ENCODE measurements around the gene PRR5. TPM values are rescaled to one million over a fixed set of nuclear protein-coding genes. Genes with fewer than 3 reads are reported as not detected.

The PRR5 gene
- total RNA-seq, 2 experiments from 2014 or later, result 29.0 to 31.6 TPM

DNA sequence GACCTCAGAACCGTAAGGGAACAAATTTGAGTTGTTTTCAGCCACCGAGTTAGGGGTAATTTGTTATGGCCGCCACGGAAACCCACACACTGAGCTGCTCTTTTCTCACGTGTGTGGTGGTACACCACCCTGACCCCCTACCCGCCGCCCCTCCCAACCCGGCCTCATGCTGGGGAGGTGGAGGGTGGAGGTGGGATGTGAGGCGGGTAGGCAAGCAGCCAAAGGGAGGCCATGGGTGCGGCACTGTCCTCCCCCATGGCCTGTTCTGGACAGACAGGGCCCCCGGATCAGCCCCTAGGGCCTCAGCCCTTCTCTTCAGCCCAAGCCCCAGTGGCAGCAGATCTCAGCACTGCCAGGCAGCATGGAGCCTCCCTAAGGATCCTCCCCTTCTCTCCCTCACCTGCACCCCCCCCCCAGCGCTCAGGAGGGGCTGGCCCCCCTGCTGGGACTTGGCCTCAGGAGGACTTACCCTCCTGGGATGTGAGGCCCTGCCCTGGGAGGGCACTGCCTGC is 7.9 kb downstream of the PRR5 start:
- DNase-seq (peak in 3 of 14 experiments; percentile 31 to 70 (median 54)), ATAC-seq (ENCODE audit: poor library complexity) (peak; percentile 31)
- H3K4me1 ChIP-seq (ENCODE audit: insufficient read depth, low read length), result peaks cover 55% of the 10 kb centered on the region
- H3K9me3 Mint-ChIP-seq, result no peaks in the 10 kb centered on the region
- ChIA-PET CTCF (interaction anchor here (2.1 kb wide), 1 partner anchor 25 kb away, joined by 5 read pairs; no protein-coding TSS in a partner anchor), POLR2A (no interaction called here)
- H3K4me3 Mint-ChIP-seq, result no peak overlapping the region
- intact Hi-C loops (cut with DNase I, micrococcal nuclease), result loop anchor here in 1 of 2 experiments (10.0 kb wide), 1 partner anchor 455 kb away; the partner anchor contains the start of gene NUP50
- H3K27ac Mint-ChIP-seq, result peak overlapping the region; percentile 27
- H3K9me3 ChIP-seq (ENCODE audit: control insufficient read depth in 1 of 2, insufficient read depth in 1 of 2, low read length in 2 of 2), result no peaks in the 10 kb centered on the region
- no peak for TF ChIP-seq CTCF (IDR thresholded peaks at IDR 0.05)
- H3K27me3 Mint-ChIP-seq, result no peaks in the 10 kb centered on the region
- H3K27me3 ChIP-seq (ENCODE audit: control insufficient read depth in 1 of 2, insufficient read depth in 2 of 2, low read length in 2 of 2), result no peaks in the 10 kb centered on the region
- peaks cover 2% of the 10 kb centered on the region for H3K36me3 ChIP-seq (ENCODE audit: insufficient read depth, low read length)
- H3K27ac ChIP-seq (ENCODE audit: low read depth in 1 of 2, low read length in 2 of 2), result no peak overlapping the region
- H3K4me1 Mint-ChIP-seq (ENCODE audit: low read depth), result peaks cover 16% of the 10 kb centered on the region
- peaks cover 5% of the 10 kb centered on the region for H3K36me3 Mint-ChIP-seq (ENCODE audit: low read depth)
- peak overlapping the region; percentile 20 for H3K4me3 ChIP-seq (ENCODE audit: low read length)

GRCh38 chr22:44710474-44711240 is 8.7 kb downstream of the PRR5 start:
- POLR2A ChIA-PET, result interaction anchor here (0.6 kb wide), 1 partner anchor 192 kb away, joined by 3 read pairs; no protein-coding TSS in a partner anchor
- CTCF ChIA-PET, result interaction anchor here (2.1 kb wide), 1 partner anchor 26 kb away, joined by 5 read pairs; no protein-coding TSS in a partner anchor
- no peak for TF ChIP-seq CTCF (IDR thresholded peaks at IDR 0.05)
- Mint-ChIP-seq H3K4me1 (ENCODE audit: low read depth) (peaks cover 13% of the 10 kb centered on the region), H3K27ac (peak overlapping the region; percentile 55), H3K4me3 (peak overlapping the region; percentile 38), H3K9me3 (no peaks in the 10 kb centered on the region), H3K36me3 (ENCODE audit: low read depth) (peaks cover 5% of the 10 kb centered on the region), H3K27me3 (no peaks in the 10 kb centered on the region)
- Histone ChIP-seq H3K9me3 (ENCODE audit: control insufficient read depth in 1 of 2, insufficient read depth in 1 of 2, low read length in 2 of 2) (no peaks in the 10 kb centered on the region), H3K36me3 (ENCODE audit: insufficient read depth, low read length) (peaks cover 8% of the 10 kb centered on the region), H3K27ac (ENCODE audit: low read depth in 1 of 2, low read length in 2 of 2) (peak overlapping the region in 1 of 2 donors; percentile 48), H3K4me3 (ENCODE audit: low read length) (peak overlapping the region; percentile 20), H3K4me1 (ENCODE audit: insufficient read depth, low read length) (peaks cover 56% of the 10 kb centered on the region), H3K27me3 (ENCODE audit: control insufficient read depth in 1 of 2, insufficient read depth in 2 of 2, low read length in 2 of 2) (no peaks in the 10 kb centered on the region)
- intact Hi-C loops (cut with DNase I, micrococcal nuclease), result no loop called here
- ATAC-seq (ENCODE audit: poor library complexity) (peak; percentile 45), DNase-seq (peak in 3 of 14 experiments; percentile 28 to 65 (median 45))

DNA sequence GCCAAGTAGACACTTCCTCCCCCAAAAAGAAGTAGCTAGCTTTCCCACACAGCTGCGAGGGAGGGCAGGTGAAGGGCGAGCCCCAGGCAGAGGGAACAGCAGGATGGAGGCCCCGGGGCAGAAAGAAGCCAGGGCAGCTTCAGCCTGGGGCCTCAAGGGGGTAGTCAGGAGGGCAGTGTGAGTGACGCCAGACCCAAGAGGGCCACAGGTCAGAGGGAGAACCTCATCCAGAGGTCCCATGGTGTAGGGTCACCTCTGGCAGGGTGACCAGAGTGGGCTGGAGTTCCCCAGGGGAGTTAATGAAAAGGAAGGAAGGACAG is 9.2 kb downstream of the PRR5 start:
- no peak for TF ChIP-seq CTCF (IDR thresholded peaks at IDR 0.05)
- CTCF ChIA-PET, result no interaction called here
- H3K36me3 Mint-ChIP-seq (ENCODE audit: low read depth), result peaks cover 5% of the 10 kb centered on the region
- H3K4me1 ChIP-seq (ENCODE audit: insufficient read depth, low read length), result peaks cover 54% of the 10 kb centered on the region
- H3K4me3 Mint-ChIP-seq, result no peak overlapping the region
- H3K9me3 ChIP-seq (ENCODE audit: control insufficient read depth in 1 of 2, insufficient read depth in 1 of 2, low read length in 2 of 2), result no peaks in the 10 kb centered on the region
- H3K27me3 Mint-ChIP-seq, result no peaks in the 10 kb centered on the region
- no peaks in the 10 kb centered on the region for H3K27me3 ChIP-seq (ENCODE audit: control insufficient read depth in 1 of 2, insufficient read depth in 2 of 2, low read length in 2 of 2)
- ATAC-seq (ENCODE audit: poor library complexity) (no peak), DNase-seq (no peak)
- peaks cover 12% of the 10 kb centered on the region for H3K36me3 ChIP-seq (ENCODE audit: insufficient read depth, low read length)
- no peak overlapping the region for H3K4me3 ChIP-seq (ENCODE audit: low read length)
- peaks cover 13% of the 10 kb centered on the region for H3K4me1 Mint-ChIP-seq (ENCODE audit: low read depth)
- POLR2A ChIA-PET, result interaction anchor here (0.6 kb wide), 1 partner anchor 192 kb away, joined by 3 read pairs; no protein-coding TSS in a partner anchor
- no peak overlapping the region for H3K27ac Mint-ChIP-seq
- H3K9me3 Mint-ChIP-seq, result no peaks in the 10 kb centered on the region
- peak overlapping the region in 1 of 2 donors; percentile 15 for H3K27ac ChIP-seq (ENCODE audit: low read depth in 1 of 2, low read length in 2 of 2)
- intact Hi-C loops (cut with DNase I, micrococcal nuclease), result no loop called here

Measured in CD4-positive, alpha-beta T cell (primary cell).